GM18526 (cell line): ENCODE data around the gene TNFSF18.

Experiments used
- POLR2A ChIP-seq: IDR thresholded peaks from 3 replicates; pipeline ENCODE4 v1.6.1; 2011; ENCODE audit not compliant: insufficient read length; ENCODE audit errors: extremely low read depth

Gene TNFSF18

GRCh38 chr1:173050865-173051264 is at the start of gene TNFSF18:
Gene TNFSF18 (minus strand): TSS chr1:173050941. CDS start chr1:173050896, 45 bp downstream.
- no peak for TF ChIP-seq POLR2A

GRCh38 chr1:173099166-173099565 is 48.4 kb upstream of the TNFSF18 start:
- TF ChIP-seq POLR2A: no peak

GRCh38 chr1:173098117-173098516 is 47.4 kb upstream of the TNFSF18 start:
- no peak for TF ChIP-seq POLR2A

GRCh38 chr1:173097001-173097400 is 46.3 kb upstream of the TNFSF18 start:
- no peak for TF ChIP-seq POLR2A

- TF ChIP-seq POLR2A: no peak
These were observed 44.9 kb upstream of the TNFSF18 start for GRCh38 chr1:173095632-173096031.

GRCh38 chr1:173094541-173094940 is 43.8 kb upstream of the TNFSF18 start:
- TF ChIP-seq POLR2A: no peak

- no peak for TF ChIP-seq POLR2A
These were observed 43.1 kb upstream of the TNFSF18 start for GRCh38 chr1:173093691-173094445.

GRCh38 chr1:173084292-173084691 is 33.6 kb upstream of the TNFSF18 start:
- TF ChIP-seq POLR2A: no peak

- TF ChIP-seq POLR2A: no peak
These were observed 32.2 kb upstream of the TNFSF18 start for GRCh38 chr1:173082913-173083312.

- TF ChIP-seq POLR2A: no peak
These were observed 13.3 kb upstream of the TNFSF18 start for GRCh38 chr1:173064011-173064410.

- TF ChIP-seq POLR2A: no peak
These were observed 12.4 kb upstream of the TNFSF18 start for GRCh38 chr1:173063171-173063570.

- TF ChIP-seq POLR2A: no peak
These were observed 11.6 kb upstream of the TNFSF18 start for GRCh38 chr1:173062150-173062938.

- no peak for TF ChIP-seq POLR2A
These were observed 7.8 kb upstream of the TNFSF18 start for GRCh38 chr1:173058556-173058955.

GRCh38 chr1:173057984-173058383 is 7.2 kb upstream of the TNFSF18 start:
- no peak for TF ChIP-seq POLR2A

GRCh38 chr1:173056365-173056764 is 5.6 kb upstream of the TNFSF18 start:
- TF ChIP-seq POLR2A: no peak

GRCh38 chr1:173052681-173053196 is 2.0 kb upstream of the TNFSF18 start:
- TF ChIP-seq POLR2A: no peak
